GM23248 (cell line): ENCODE data around the gene LYST. TPM values are rescaled to one million over a fixed set of nuclear protein-coding genes. Genes with fewer than 3 reads are reported as not detected.
"Not testable (repeated sequence)": the region's sequence is repeated elsewhere in the genome, so short reads cannot be mapped to it uniquely, and the experiment has no call there.

ENCODE experiments used
- DNase-seq: peaks from one replicate; pipeline ENCODE4 v3.0.0-alpha.2; 2015
- H2AFZ ChIP-seq: fragments of 200-600 bp; sonication (generic); 2 replicates; pipeline ENCODE4 v1.6.1; 2016; ENCODE audit warnings: antibody characterized with exemption
- H3F3A ChIP-seq: fragments of 200-600 bp; sonication (generic); 2 replicates; pipeline ENCODE4 v1.6.1; 2016; ENCODE audit warnings: mild to moderate bottlenecking, antibody characterized with exemption, mixed run types; ENCODE audit not compliant: insufficient read depth
- H3K27ac ChIP-seq: fragments of 200-600 bp; sonication (generic); 2 replicates; pipeline ENCODE4 v1.5.1; 2016; ENCODE audit warnings: mild to moderate bottlenecking
- H3K27me3 ChIP-seq: fragments of 200-600 bp; sonication (generic); replicated peaks from 2 replicates; pipeline ENCODE4 v1.6.1; 2016; ENCODE audit warnings: mild to moderate bottlenecking; ENCODE audit not compliant: insufficient read depth
- H3K36me3 ChIP-seq: fragments of 200-600 bp; sonication (generic); 2 replicates; pipeline ENCODE4 v1.6.1; 2016; ENCODE audit warnings: low read depth, mild to moderate bottlenecking
- H3K4me1 ChIP-seq: fragments of 200-600 bp; sonication (generic); 2 replicates; pipeline ENCODE4 v1.6.1; 2016; ENCODE audit warnings: mild to moderate bottlenecking; ENCODE audit not compliant: insufficient read depth
- H3K4me2 ChIP-seq: fragments of 200-600 bp; sonication (generic); one replicate; pipeline ENCODE4 v1.6.1; 2016; ENCODE audit warnings: mild to moderate bottlenecking; ENCODE audit not compliant: unreplicated experiment
- H3K4me3 ChIP-seq: fragments of 200-600 bp; sonication (generic); 2 replicates; pipeline ENCODE4 v1.5.1; 2016; ENCODE audit warnings: mild to moderate bottlenecking
- H3K79me2 ChIP-seq: fragments of 200-600 bp; sonication (generic); 2 replicates; pipeline ENCODE4 v1.6.1; 2016; ENCODE audit warnings: mild to moderate bottlenecking; ENCODE audit not compliant: insufficient read depth
- H3K9ac ChIP-seq: fragments of 200-600 bp; sonication (generic); 2 replicates; pipeline ENCODE4 v1.6.1; 2016; ENCODE audit warnings: mild to moderate bottlenecking
- H3K9me2 ChIP-seq: fragments of 200-600 bp; sonication (generic); 2 replicates; pipeline ENCODE4 v1.6.1; 2016; ENCODE audit warnings: mixed run types, mild to moderate bottlenecking, moderate library complexity; ENCODE audit not compliant: insufficient read depth
- H3K9me3 ChIP-seq: fragments of 200-600 bp; sonication (generic); one replicate; pipeline ENCODE4 v1.6.1; 2017; ENCODE audit warnings: low read depth
- H4K20me1 ChIP-seq: fragments of 200-600 bp; sonication (generic); 2 replicates; pipeline ENCODE4 v1.6.0; 2016; ENCODE audit not compliant: insufficient read depth
- EZH2 ChIP-seq: fragments of 200-600 bp; sonication (generic); IDR thresholded peaks from 2 replicates; pipeline ENCODE4 v1.6.1; 2018; ENCODE audit warnings: antibody characterized with exemption, mild to moderate bottlenecking; ENCODE audit not compliant: insufficient read depth, poor library complexity, severe bottlenecking
- EZH2phosphoT487 ChIP-seq: fragments of 200-600 bp; sonication (generic); IDR thresholded peaks from 2 replicates; pipeline ENCODE4 v1.6.1; 2018; ENCODE audit warnings: antibody characterized with exemption, moderate library complexity, mild to moderate bottlenecking, low read depth; ENCODE audit not compliant: insufficient read depth
- WGBS, 2 experiments: methylation state at CpG; one replicate each; pipeline ENCODE4 v1.1.6; 2015 to 2017; ENCODE audit warnings: low lambda C conversion rate in 2 of 2, low coverage in 1 of 2; ENCODE audit errors: missing lambda C conversion rate in 2 of 2; 5-methylcytosine and 5-hydroxymethylcytosine counted together
- in situ Hi-C: fragments of 300-500 bp; cut with MboI; formaldehyde crosslinking; loops from 2 replicates; pipeline ENCODE4 v1.15.0; 2020
- polyA plus RNA-seq: library from polyadenylated mRNA; unstranded; fragments of >200 nt; fragmentation: Nextera tagmentation; extraction: Ambion mirVana; gene quantifications from 2 replicates; pipeline ENCODE4 v1.2.1, GENCODE V29; 2016
- total RNA-seq: library from RNA; depleted of rRNA; stranded (reverse); fragments of >200 nt; shearing (Covaris generic); gene quantifications from 2 replicates; pipeline ENCODE4 v1.2.3, GENCODE V29; 2014

LYST gene
- total and polyA plus RNA-seq, 2 experiments from 2014 or later: 5.1 to 9.0 TPM

DNA sequence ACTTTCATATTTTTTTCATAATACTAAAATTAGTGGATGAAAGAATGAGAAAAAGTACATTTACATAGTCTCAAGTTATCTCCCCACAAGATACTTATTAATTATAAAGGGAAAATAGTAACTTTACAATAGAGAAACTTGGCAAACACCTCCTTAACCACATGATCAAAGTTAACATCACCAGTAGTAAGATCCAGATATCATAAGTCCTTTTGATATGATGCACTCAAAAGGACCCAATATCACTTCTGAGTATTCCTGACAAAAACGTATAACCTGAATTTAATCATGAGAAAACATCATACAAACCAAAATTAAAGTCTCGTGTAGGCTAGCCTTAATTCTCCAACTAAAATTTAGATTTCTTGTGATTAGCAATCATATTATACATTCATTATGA, 67.4 kb downstream of the LYST start:
- no peak for DNase-seq
- TF ChIP-seq EZH2phosphoT487 (no peak), EZH2 (no peak)
- Histone ChIP-seq H3K36me3 (peaks cover 6% of the 10 kb centered on the region; the same call in 1 of the 2 replicates), H3K9ac (no peak overlapping the region), H3F3A (no peaks in the 10 kb centered on the region), H3K4me2 (no peak overlapping the region), H3K4me3 (no peak overlapping the region), H3K79me2 (no peaks in the 10 kb centered on the region), H3K9me2 (no peaks in the 10 kb centered on the region), H4K20me1 (no peaks in the 10 kb centered on the region), H3K4me1 (no peaks in the 10 kb centered on the region), H2AFZ (no peak overlapping the region), H3K27ac (no peak overlapping the region), H3K9me3 (no peaks in the 10 kb centered on the region), H3K27me3 (no peaks in the 10 kb centered on the region)
- 93 to 95% methylated on average over 2 of the region's 2 CpGs for WGBS, 2 experiments
- in situ Hi-C loops: no loop called here

DNA sequence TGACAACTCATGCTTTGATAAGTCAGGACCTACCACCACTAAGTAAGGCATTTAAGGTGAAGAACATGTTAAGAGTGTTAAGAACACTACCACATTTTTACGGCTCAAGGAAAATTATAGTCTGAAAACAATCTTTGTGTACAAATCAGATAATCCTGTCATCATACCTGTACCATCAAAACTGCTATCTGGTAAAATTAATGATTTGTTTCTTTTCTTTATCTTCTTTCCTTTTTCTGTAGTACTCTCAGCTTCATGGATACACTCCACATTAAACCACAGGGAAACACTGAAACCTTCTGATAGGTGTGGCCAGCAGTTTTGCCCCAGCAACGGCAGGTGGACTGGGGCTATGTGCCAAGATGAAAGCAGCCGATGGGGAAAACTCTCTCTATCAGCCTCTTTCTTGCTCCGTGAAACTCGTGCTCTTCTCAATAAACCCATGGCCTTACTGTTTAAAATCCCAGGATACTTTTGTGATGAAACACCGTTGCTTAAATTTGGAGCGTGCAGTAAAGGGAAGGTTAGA, 75.1 kb downstream of the LYST start:
- no peak overlapping the region for H3K4me2 ChIP-seq
- H3K27me3 ChIP-seq: no peaks in the 10 kb centered on the region
- TF ChIP-seq EZH2 (no peak), EZH2phosphoT487 (no peak)
- no peaks in the 10 kb centered on the region for H3K79me2 ChIP-seq
- H3F3A ChIP-seq: no peaks in the 10 kb centered on the region
- in situ Hi-C loops: no loop called here
- no peak overlapping the region for H3K9ac ChIP-seq
- H2AFZ ChIP-seq: no peak overlapping the region
- DNase-seq: no peak
- peaks cover 8% of the 10 kb centered on the region for H3K4me1 ChIP-seq
- H3K4me3 ChIP-seq: no peak overlapping the region
- no peaks in the 10 kb centered on the region for H3K9me3 ChIP-seq
- WGBS, 2 experiments: 93 to 96% methylated on average over 7 of the region's 7 CpGs
- no peaks in the 10 kb centered on the region for H3K36me3 ChIP-seq
- no peaks in the 10 kb centered on the region for H4K20me1 ChIP-seq
- no peak overlapping the region for H3K27ac ChIP-seq
- H3K9me2 ChIP-seq: no peaks in the 10 kb centered on the region

DNA sequence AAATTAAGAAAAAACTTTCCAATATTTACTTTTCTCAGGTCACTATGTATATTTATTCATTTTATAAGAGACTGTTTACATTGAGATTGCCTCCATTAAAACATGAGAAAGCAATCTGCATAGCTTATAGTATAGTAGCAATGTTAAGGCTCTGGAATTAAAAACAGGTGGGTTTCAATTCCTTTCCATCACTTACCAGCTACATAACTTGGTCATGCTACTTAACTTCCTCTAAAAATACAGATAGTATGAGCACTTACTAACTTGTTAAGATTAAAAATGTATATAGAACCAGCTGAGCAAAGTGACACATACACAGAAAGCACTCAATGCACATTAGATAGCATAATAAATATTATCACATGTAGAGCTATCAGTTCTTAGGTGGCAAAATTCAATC, 76.6 kb downstream of the LYST start:
- no peaks in the 10 kb centered on the region for H4K20me1 ChIP-seq
- in situ Hi-C loops: no loop called here
- no peak overlapping the region for H3K9ac ChIP-seq

DNA sequence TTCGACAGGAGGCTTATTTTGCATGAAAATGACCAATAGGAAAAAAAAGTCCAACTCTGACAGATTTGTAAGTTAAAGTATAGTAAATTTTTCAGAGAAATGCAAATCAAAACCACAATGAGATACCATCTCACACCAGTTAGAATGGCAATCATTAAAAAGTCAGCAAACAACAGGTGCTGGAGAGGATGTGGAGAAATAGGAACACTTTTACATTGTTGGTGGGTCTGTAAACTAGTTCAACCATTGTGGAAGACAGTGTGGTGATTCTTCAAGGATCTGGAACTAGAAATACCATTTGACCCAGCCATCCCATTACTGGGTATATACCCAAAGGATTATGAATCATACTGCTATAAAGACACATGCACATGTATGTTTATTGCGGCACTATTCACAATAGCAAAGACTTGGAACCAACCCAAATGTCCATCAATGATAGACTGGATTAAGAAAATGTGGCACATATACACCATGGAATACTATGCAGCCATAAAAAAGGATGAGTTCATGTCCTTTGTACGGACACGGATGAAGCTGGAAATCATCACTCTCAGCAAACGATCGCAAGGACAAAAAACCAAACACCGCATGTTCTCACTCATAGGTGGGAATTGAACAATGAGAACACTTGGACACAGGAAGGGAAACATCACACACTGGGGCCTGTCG, 80.3 kb downstream of the LYST start:
- H3K4me2 ChIP-seq, H3K4me3 ChIP-seq, H3K36me3 ChIP-seq, H3K79me2 ChIP-seq, H3K27me3 ChIP-seq, in situ Hi-C loops, H3K9me3 ChIP-seq, H2AFZ ChIP-seq, DNase-seq, H3K9me2 ChIP-seq, H3F3A ChIP-seq, H4K20me1 ChIP-seq, H3K27ac ChIP-seq, H3K9ac ChIP-seq: not testable (repeated sequence)
- WGBS, 2 experiments: 88 to 92% methylated on average over 8 of the region's 8 CpGs
- peaks cover 15% of the 10 kb centered on the region for H3K4me1 ChIP-seq

More for the DNA sequence above, 76.6 kb downstream of the LYST start:
- Histone ChIP-seq H3K9me2 (no peaks in the 10 kb centered on the region), H3K27me3 (no peaks in the 10 kb centered on the region), H3K4me1 (peaks cover 8% of the 10 kb centered on the region), H3K27ac (no peak overlapping the region), H3K36me3 (no peaks in the 10 kb centered on the region), H2AFZ (no peak overlapping the region), H3K9me3 (no peaks in the 10 kb centered on the region), H3K4me3 (no peak overlapping the region), H3K4me2 (no peak overlapping the region), H3F3A (no peaks in the 10 kb centered on the region), H3K79me2 (no peaks in the 10 kb centered on the region)
- no peak for DNase-seq
- TF ChIP-seq EZH2phosphoT487 (no peak), EZH2 (no peak)

DNA sequence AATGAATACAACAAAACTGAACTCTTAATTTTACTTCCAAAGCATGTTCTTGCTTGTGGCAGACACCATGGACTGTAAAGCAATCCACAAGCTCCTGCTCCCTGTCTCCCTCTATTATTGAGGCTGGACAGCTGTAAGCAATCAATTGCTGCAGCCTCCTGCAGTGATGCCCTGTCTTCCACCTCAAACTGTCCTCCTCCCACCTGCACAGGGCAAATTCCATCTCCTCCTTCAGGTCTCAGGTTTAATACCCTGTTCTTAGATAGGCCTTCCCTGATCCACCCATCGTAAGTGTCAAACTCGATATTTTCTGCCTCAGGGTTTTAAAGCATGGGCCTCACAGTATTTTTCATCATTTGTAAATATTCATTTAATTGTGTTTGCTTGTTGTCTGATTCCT, 81.8 kb downstream of the LYST start:
- TF ChIP-seq EZH2 (no peak), EZH2phosphoT487 (no peak)
- in situ Hi-C loops: no loop called here
- no peaks in the 10 kb centered on the region for H3K36me3 ChIP-seq
- no peak overlapping the region for H3K9ac ChIP-seq
- no peak overlapping the region for H2AFZ ChIP-seq
- no peak overlapping the region for H3K27ac ChIP-seq
- no peak overlapping the region for H3K4me3 ChIP-seq
- no peak for DNase-seq
- no peaks in the 10 kb centered on the region for H4K20me1 ChIP-seq
- H3K9me3 ChIP-seq: no peaks in the 10 kb centered on the region
- H3K4me2 ChIP-seq: no peak overlapping the region
- H3K79me2 ChIP-seq: no peaks in the 10 kb centered on the region
- no peaks in the 10 kb centered on the region for H3F3A ChIP-seq
- WGBS, 2 experiments: 97 to 98% methylated on average over 2 of the region's 2 CpGs
- H3K27me3 ChIP-seq: no peaks in the 10 kb centered on the region
- no peaks in the 10 kb centered on the region for H3K9me2 ChIP-seq
- peaks cover 15% of the 10 kb centered on the region for H3K4me1 ChIP-seq
